Activated T-cell treated with anti-CD3 and anti-CD28 coated beads, Interleukin-2, amount 50 U/mL, for 72 hours (primary cell): Measurements from ENCODE around the gene UBAP1. TPM values are rescaled to one million over a fixed set of nuclear protein-coding genes. Genes with fewer than 3 reads are reported as not detected.
"Not testable (repeated sequence)": the region's sequence is repeated elsewhere in the genome, so short reads cannot be mapped to it uniquely, and the experiment has no call there.

Source experiments
- ATAC-seq, 2 donors: fragments of 150-1000 bp; cut with Tn5 transposase; replicated peaks in 1 of 2; 2 replicates each; pipeline ENCODE4 v1.10.0; 2021; ENCODE audit warnings: moderate library complexity in 2 of 2, mild to moderate bottlenecking in 1 of 2
- DNase-seq, 2 donors: peaks; one replicate each; pipeline ENCODE4 v3.0.0; 2021 to 2022; ENCODE audit warnings: mixed read lengths in 1 of 2
- H3K27ac Mint-ChIP-seq: one replicate; pipeline ENCODE4 v1.8.0; 2022; ENCODE audit warnings: mild to moderate bottlenecking, moderate library complexity, mixed read lengths
- H3K27me3 Mint-ChIP-seq: one replicate; pipeline ENCODE4 v1.8.0; 2022; ENCODE audit warnings: low read depth, mixed read lengths
- H3K36me3 Mint-ChIP-seq, 2 donors: one replicate each; pipeline ENCODE4 v1.8.0; 2022; ENCODE audit warnings: mixed read lengths in 2 of 2, mild to moderate bottlenecking in 1 of 2; ENCODE audit not compliant: insufficient read depth in 2 of 2
- H3K4me1 Mint-ChIP-seq: one replicate; pipeline ENCODE4 v1.8.0; 2022; ENCODE audit warnings: low read depth, mixed read lengths
- H3K4me3 Mint-ChIP-seq, 2 donors: one replicate each; pipeline ENCODE4 v1.8.0; 2022; ENCODE audit warnings: mild to moderate bottlenecking in 2 of 2, mixed read lengths in 2 of 2, moderate library complexity in 2 of 2
- H3K9me3 Mint-ChIP-seq, 2 donors: one replicate each; pipeline ENCODE4 v1.8.0; 2022; ENCODE audit warnings: mixed read lengths in 2 of 2
- total RNA-seq, 2 donors: library from RNA; stranded (reverse); gene quantifications; one replicate each; pipeline ENCODE4 v1.2.3, GENCODE V29; 2022

Gene UBAP1
- 10 to 100 TPM; 36.4 to 37.5 TPM for total RNA-seq

DNA sequence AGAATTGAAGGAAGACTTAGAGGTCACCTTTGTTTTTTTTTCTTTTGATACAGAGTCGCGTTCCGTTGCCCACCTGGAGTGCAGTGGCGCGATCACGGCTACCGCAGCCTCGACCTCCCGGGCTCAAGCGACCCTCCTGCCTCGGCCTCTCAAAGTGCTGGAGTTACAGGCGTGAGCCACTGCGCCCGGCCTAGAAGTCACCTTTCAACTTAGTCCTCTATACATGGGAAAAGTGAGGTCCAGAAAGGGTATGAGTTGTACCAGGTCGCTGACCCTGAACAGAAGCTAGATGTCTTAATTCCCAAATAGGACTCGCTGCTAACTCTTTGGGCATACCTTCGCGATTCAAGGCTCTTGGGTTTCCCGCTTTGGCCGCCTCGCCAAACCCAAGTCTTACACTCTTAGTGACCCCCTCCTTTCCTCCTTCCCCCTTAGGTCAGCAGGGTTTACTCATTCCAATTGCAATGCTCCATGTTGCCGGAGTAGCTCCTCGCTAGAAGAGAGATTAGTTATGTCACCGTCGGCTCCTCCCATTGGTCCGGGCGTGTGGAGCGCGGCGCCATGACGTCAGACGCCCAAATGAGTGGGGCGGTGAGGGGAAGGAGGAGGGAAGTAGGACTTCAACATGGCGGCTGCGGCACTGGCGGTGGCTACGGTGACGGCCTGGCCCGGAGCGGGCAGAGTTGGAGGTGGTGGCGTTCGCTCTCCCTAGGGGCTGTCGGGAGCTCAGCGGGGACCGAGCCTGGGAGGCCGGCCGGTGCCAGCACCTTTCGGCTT lies at the start of gene UBAP1:
UBAP1 (plus strand) TSS at position 608 of the 777 bp plus-strand sequence. CDS start 41,872 bp downstream, outside the sequence.
- no peaks in the 10 kb centered on the region for H3K9me3 Mint-ChIP-seq
- ATAC-seq: peak; percentile 99
- H3K36me3 Mint-ChIP-seq: peaks cover 6 to 17% of the 10 kb centered on the region in 2 donors
- peak; percentile 96 to 97 for DNase-seq
- peak within 1 kb of the TSS; percentile 90 to 93 for H3K4me3 Mint-ChIP-seq
- peak within 1 kb of the TSS; percentile 97 for H3K27ac Mint-ChIP-seq
- H3K27me3 Mint-ChIP-seq: no peaks in the 10 kb centered on the region
- peaks cover 29% of the 10 kb centered on the region for H3K4me1 Mint-ChIP-seq

DNA sequence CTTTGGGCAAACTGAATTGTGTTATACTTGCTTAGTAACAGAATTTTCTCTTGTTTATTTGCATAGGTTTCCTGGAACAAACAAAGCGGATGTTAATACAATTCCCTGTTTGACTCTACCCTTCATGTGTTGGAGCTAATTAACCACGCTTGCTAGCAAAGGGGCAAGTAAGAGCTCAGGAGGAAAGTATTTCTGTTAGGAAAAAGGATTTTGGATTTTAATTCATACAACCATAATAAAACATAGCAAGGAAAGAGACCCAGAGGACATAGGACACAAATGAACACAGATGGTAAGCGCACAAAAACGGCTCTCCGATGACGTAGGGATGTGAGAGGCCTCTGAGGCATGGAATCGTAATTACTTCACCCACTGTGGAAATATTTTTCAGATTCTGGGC lies 47.3 kb upstream of the UBAP1 start:
- DNase-seq (no peak), ATAC-seq (no peak)
- Mint-ChIP-seq H3K27ac (no peak overlapping the region), H3K36me3 (peaks cover 0 to 2% of the 10 kb centered on the region in 2 donors), H3K4me1 (peaks cover 5% of the 10 kb centered on the region), H3K9me3 (no peaks in the 10 kb centered on the region), H3K27me3 (no peaks in the 10 kb centered on the region), H3K4me3 (no peak overlapping the region)

DNA sequence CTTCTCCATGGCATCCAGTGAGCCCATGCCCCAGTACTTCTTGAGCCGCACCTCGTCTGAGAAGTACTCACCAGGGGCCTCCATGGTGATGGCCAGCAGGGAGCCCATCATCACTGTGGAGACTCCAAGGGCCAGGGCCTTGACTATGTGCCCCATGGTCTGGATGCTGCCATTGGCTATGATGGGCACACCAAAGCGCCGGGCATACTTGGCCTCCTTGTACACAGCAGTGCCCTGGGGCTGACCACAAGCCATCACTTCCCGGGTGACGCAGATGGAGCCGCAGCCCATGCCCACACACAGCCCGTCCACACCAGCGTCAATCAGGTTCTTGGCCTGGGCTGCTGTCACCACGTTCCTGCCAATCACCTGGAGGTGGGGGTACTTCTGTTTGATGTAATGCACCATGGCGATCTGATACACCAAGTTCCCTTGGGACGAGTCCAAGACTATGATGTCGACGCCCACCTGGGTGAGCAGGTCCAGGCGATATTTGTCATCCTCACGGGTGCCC lies 45.4 kb upstream of the UBAP1 start:
- H3K4me3 Mint-ChIP-seq: no peak overlapping the region
- no peaks in the 10 kb centered on the region for H3K4me1 Mint-ChIP-seq
- H3K27ac Mint-ChIP-seq: no peak overlapping the region
- no peaks in the 10 kb centered on the region for H3K9me3 Mint-ChIP-seq
- H3K36me3 Mint-ChIP-seq: no peaks in the 10 kb centered on the region
- DNase-seq (no peak), ATAC-seq (no peak)
- H3K27me3 Mint-ChIP-seq: no peaks in the 10 kb centered on the region

DNA sequence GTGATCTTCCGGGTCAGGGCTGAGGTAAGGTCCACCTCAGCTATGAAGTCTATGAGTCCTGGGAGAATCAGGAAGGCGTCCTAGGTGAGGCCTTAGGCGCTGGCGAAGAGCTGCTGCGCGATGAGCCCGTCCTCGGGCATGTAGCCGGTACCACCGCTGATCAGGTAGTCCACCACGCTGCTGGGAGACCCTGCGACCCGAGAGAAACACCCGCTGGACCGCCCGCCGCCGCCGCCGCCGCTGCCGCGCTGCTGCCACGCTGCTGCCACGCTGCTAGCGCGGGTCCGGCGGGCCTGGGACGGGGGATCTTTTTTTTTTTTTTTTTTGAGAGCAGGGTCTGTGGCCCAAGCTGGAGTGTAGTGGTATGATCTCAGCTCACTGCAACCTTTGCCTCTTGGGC lies 44.3 kb upstream of the UBAP1 start:
- DNase-seq (no peak), ATAC-seq (no peak)
- H3K4me1 Mint-ChIP-seq: no peaks in the 10 kb centered on the region
- H3K4me3 Mint-ChIP-seq: no peak overlapping the region
- no peaks in the 10 kb centered on the region for H3K9me3 Mint-ChIP-seq
- no peak overlapping the region for H3K27ac Mint-ChIP-seq
- H3K27me3 Mint-ChIP-seq: no peaks in the 10 kb centered on the region
- no peaks in the 10 kb centered on the region for H3K36me3 Mint-ChIP-seq

DNA sequence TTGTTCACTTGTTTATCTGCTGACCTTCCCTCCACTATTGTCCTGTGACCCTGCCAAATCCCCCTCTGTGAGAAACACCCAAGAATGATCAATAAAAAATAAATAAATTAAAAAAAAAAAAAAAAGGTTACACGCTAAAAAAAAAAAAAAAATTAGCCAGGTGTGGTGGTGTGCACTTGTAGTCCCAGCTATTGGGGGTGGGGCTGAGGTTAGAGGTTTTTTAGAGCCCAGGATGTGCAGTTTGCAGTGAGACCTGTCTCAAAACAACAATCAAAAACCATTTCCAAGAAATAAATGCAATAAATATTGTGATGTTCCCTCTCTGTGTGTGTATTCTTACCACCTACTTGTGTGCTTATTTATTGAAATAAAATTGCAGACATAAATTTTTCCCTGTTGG lies 40.2 kb upstream of the UBAP1 start:
- H3K27ac Mint-ChIP-seq, H3K9me3 Mint-ChIP-seq, ATAC-seq, H3K4me3 Mint-ChIP-seq, H3K27me3 Mint-ChIP-seq, H3K36me3 Mint-ChIP-seq, DNase-seq, H3K4me1 Mint-ChIP-seq: not testable (repeated sequence)

DNA sequence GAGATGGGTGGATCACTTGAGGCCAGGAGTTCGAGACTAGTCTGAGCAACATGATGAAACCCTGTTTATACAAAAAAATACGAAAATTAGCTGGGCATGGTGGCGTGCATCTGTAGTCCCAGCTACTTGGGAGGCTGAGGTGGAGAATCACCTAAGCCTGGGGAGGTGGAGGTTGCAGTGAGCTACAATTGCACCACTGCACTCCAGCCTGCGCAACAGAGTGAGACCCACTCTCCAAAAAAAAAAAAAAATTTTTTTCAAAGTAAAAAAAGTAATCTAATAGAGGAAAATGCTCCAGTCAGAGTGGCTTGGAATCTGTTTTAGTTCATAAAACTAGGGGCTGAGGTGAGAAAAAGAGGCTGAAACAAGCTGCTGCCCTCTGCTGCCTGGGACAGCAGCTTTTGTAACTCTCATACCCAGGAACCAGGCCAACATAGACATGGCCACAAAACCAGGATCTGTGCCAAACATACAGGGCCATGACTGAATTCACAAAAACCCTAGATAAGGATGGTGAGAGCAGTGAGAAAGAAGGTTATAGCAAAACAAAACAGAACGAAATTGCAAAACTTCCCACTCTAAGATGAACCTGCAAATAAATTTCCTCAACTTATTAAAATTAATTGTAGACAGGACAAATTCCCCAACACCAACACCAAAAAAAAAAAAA lies 39.2 kb upstream of the UBAP1 start:
- Mint-ChIP-seq H3K4me3 (no peak overlapping the region), H3K27ac (no peak overlapping the region), H3K27me3 (no peaks in the 10 kb centered on the region), H3K9me3 (no peaks in the 10 kb centered on the region), H3K36me3 (no peaks in the 10 kb centered on the region), H3K4me1 (no peaks in the 10 kb centered on the region)
- ATAC-seq: no peak
- DNase-seq: no peak

DNA sequence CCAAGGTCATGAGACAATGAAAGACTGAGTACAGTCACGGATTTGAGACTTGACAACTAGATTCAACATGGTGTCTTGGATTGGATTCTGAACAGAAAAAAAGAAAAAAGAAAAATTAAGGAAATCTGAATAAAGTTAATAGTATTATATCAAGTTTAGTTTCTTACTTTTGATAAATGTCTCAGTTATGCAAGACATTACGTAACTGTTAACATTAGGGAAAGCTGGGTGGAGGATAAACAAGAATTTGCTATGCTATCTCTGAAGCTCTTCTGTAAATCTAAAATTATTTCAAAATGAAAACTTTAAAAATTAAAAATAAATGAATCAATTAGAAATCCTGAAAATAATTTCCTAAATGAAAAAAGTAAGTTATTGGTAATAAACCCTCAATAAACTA lies 38.0 kb upstream of the UBAP1 start:
- DNase-seq: no peak
- no peaks in the 10 kb centered on the region for H3K9me3 Mint-ChIP-seq
- no peak for ATAC-seq
- H3K27me3 Mint-ChIP-seq: no peaks in the 10 kb centered on the region
- H3K36me3 Mint-ChIP-seq: no peaks in the 10 kb centered on the region
- H3K27ac Mint-ChIP-seq: no peak overlapping the region
- no peaks in the 10 kb centered on the region for H3K4me1 Mint-ChIP-seq
- H3K4me3 Mint-ChIP-seq: no peak overlapping the region

DNA sequence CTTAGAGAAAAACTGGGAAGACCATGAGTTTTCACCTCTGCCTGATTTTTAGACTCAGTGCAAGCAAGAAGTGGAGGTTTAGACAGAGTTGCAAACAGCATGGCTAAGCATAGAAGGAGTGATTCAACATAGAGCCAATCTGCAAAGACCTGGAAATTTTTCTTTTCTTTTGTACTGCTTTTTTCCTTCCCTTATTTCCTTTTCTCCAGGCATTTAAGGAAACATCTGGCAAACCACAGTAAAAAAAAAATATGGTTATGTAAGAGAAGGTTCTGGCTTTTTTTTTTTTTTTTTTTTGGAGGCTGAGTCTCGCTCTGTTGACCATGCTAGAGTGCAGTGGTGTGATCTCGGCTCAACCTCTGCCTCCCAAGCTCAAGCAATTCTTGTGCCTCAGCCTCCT lies 35.7 kb upstream of the UBAP1 start:
- no peaks in the 10 kb centered on the region for H3K36me3 Mint-ChIP-seq
- no peaks in the 10 kb centered on the region for H3K27me3 Mint-ChIP-seq
- no peak for ATAC-seq
- H3K9me3 Mint-ChIP-seq: no peaks in the 10 kb centered on the region
- H3K27ac Mint-ChIP-seq: no peak overlapping the region
- H3K4me3 Mint-ChIP-seq: no peak overlapping the region
- H3K4me1 Mint-ChIP-seq: no peaks in the 10 kb centered on the region
- DNase-seq: no peak

DNA sequence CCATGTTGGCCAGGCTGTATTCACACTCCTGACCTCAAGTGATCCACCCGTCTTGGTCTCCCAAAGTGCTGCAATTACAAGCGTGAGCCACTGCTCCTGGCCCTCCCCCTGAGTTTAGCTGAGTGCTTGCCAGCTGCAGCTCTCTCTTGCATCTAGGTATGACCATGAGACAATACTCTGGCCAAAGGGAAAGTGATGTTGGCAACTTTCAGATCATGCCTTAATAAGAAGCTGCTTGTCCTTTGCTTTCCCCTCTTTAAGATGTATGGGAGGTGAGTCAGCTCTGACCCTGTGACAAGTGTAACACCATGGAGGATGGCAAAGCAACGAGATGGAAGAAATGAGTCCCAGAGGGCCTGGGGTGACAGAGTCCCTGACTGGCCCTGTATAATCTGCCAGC lies 33.7 kb upstream of the UBAP1 start:
- H3K9me3 Mint-ChIP-seq: no peaks in the 10 kb centered on the region
- H3K27me3 Mint-ChIP-seq: no peaks in the 10 kb centered on the region
- no peak overlapping the region for H3K4me3 Mint-ChIP-seq
- ATAC-seq (no peak), DNase-seq (no peak)
- no peaks in the 10 kb centered on the region for H3K36me3 Mint-ChIP-seq
- H3K27ac Mint-ChIP-seq: no peak overlapping the region
- no peaks in the 10 kb centered on the region for H3K4me1 Mint-ChIP-seq

DNA sequence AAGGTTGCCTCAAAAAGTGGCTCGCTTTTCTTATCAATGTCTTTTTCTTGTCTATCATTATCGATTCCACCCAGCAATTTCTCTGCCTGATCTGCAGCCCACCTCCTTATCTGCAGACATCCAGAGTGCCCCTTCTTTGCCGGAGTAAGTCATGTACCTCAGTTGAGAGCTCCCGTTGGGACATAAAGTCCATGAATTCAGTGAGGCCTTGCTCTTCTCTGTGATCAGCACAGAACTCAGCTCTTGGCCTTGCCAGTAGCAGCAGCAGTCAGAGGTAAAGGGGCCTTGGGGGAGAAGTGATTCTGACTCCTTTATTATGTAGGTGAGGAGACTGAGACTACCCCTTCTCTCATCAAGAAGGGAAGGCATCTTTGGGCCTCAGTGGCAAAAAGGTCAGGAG lies 27.4 kb upstream of the UBAP1 start:
- no peak for ATAC-seq
- H3K27ac Mint-ChIP-seq: no peak overlapping the region

DNA sequence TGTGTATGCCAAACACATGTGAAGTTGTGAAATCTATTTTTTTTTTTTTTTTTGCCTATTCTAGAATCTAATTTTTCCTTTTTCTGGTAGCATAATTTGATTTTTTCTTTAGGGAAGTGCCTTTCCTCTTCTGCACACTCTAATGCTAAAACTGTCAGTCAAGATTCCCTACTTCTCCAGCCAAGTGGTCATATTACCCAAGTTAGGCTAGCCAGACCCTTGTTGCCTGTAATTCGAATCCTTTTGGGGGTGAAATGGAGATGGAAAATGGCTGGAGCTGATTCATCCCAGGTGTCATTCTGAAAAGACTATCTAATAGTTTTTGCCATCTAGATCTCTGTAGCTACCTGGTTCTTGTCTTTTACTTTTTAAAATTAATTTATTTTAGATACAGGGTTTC lies 24.8 kb upstream of the UBAP1 start:
- H3K36me3 Mint-ChIP-seq: no peaks in the 10 kb centered on the region
- no peaks in the 10 kb centered on the region for H3K9me3 Mint-ChIP-seq
- no peaks in the 10 kb centered on the region for H3K4me1 Mint-ChIP-seq
- H3K4me3 Mint-ChIP-seq: no peak overlapping the region
- DNase-seq: no peak
- ATAC-seq: no peak
- no peak overlapping the region for H3K27ac Mint-ChIP-seq
- no peaks in the 10 kb centered on the region for H3K27me3 Mint-ChIP-seq

More for the DNA sequence above, 27.4 kb upstream of the UBAP1 start:
- no peaks in the 10 kb centered on the region for H3K36me3 Mint-ChIP-seq
- no peaks in the 10 kb centered on the region for H3K27me3 Mint-ChIP-seq
- no peaks in the 10 kb centered on the region for H3K9me3 Mint-ChIP-seq
- no peaks in the 10 kb centered on the region for H3K4me1 Mint-ChIP-seq
- DNase-seq: no peak
- no peak overlapping the region for H3K4me3 Mint-ChIP-seq

DNA sequence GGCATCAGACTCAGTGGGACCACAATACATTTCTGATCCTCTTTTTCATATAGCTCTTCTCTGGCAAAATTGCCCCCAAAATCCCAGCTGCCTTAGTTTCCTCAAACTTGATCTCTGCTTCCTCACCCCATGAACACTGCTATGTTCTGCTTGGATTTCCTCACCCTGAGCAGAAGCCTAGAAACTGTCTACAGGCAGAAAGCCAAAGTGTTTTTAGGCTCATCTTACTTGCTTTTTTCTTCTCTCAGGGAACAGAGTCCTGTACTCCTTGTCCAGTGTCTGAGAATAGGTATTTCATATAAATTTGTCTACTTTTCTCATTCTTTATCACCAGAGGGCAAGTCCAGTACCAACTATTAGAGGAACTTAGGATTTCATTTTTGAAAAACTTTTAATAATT lies 21.5 kb upstream of the UBAP1 start:
- ATAC-seq: no peak
- Mint-ChIP-seq H3K27me3 (no peaks in the 10 kb centered on the region), H3K36me3 (no peaks in the 10 kb centered on the region), H3K9me3 (no peaks in the 10 kb centered on the region), H3K4me1 (no peaks in the 10 kb centered on the region), H3K27ac (no peak overlapping the region), H3K4me3 (no peak overlapping the region)
- DNase-seq: no peak

DNA sequence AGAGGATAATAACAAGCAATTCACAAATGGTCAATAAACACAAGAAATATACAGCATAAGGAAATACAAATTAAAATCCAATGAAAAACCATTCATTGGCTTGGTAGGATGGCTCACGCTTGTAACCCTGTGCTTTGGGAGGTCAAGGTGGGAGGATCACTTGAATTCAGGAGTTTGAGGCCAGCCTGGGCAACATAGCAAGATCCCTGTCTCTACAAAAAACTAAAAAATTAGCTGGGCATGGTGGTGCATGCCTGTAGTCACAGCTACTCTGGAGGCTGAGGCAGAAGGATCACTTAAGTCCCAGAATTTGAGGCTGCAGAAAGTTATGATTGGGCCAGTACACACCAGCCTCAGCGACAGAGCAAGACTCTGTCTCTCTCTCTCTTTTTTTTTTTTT lies 20.9 kb upstream of the UBAP1 start:
- Mint-ChIP-seq H3K36me3 (no peaks in the 10 kb centered on the region), H3K4me3 (no peak overlapping the region), H3K9me3 (no peaks in the 10 kb centered on the region), H3K4me1 (no peaks in the 10 kb centered on the region), H3K27ac (no peak overlapping the region), H3K27me3 (no peaks in the 10 kb centered on the region)
- no peak for DNase-seq
- no peak for ATAC-seq
